HG03521 (cell line): ENCODE data around the gene MEP1A.
A peak's percentile ranks its signal among the peaks of the same experiment; 100 is the strongest.
"Not testable (repeated sequence)": the region's sequence is repeated elsewhere in the genome, so short reads cannot be mapped to it uniquely, and the experiment has no call there.

Experiments used
- ATAC-seq: cut with Tn5 transposase; IDR thresholded peaks from one replicate; pipeline ENCODE4 v1.9.1; 2021; ENCODE audit warnings: mild to moderate bottlenecking, moderate library complexity; ENCODE audit not compliant: unreplicated experiment

The MEP1A gene, protein sequence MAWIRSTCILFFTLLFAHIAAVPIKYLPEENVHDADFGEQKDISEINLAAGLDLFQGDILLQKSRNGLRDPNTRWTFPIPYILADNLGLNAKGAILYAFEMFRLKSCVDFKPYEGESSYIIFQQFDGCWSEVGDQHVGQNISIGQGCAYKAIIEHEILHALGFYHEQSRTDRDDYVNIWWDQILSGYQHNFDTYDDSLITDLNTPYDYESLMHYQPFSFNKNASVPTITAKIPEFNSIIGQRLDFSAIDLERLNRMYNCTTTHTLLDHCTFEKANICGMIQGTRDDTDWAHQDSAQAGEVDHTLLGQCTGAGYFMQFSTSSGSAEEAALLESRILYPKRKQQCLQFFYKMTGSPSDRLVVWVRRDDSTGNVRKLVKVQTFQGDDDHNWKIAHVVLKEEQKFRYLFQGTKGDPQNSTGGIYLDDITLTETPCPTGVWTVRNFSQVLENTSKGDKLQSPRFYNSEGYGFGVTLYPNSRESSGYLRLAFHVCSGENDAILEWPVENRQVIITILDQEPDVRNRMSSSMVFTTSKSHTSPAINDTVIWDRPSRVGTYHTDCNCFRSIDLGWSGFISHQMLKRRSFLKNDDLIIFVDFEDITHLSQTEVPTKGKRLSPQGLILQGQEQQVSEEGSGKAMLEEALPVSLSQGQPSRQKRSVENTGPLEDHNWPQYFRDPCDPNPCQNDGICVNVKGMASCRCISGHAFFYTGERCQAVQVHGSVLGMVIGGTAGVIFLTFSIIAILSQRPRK

DNA sequence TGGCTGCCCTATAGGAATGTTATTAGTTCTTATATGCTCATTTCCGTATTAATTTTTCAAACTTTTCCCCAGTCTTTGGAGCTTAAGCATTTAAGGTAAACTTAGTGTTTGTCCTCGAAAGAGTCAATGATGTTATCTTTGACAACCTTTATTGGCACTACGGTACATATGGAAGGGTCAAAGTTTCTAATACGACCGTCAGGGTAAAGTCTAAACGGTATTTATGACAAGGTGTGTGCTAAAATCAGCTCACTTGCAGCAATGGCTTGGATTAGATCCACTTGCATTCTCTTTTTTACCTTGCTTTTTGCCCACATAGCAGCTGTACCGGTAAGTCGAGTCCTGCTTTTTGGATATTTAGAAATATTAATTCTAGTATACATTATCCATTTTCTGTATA lies at the start of gene MEP1A:
Gene MEP1A (plus strand): TSS at position 252 of the 400 bp plus-strand sequence. CDS start 10 bp downstream, at position 262.
- no peak for ATAC-seq

DNA sequence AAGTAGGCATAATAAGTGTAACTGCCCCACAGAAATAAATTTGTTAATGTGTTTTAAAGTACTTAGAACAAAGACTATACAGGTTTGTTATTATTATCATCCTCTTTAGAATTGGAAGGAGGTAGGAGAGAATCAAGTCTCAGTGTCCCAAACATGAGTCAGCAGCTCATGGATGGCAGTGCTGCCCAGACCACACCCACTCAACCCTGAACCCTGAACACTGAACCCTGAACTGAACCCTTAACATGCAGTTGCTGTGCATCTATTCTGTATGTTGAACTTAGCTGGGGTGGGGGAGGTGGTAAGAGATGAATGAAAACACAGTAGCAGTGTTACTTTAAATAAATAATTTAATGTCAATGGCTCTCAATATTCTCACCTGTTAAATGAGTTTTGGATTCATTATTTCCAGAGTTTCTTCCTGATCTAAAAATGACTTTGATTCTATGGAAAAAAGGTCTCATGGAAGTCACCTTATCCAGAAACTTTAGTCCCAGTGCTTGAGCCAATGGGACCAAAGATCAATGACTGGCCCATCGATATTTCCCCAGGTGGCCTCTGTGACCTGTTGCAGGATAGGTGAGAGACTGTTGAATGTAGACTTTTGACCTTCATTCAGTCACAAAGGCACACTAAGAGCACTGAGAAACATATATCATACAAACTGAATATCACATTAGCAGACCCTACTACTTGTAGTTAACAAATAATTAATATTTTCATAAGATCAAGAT lies 49.6 kb upstream of the MEP1A start:
- no peak for ATAC-seq

- not testable (repeated sequence) for ATAC-seq
Observed at GRCh38 chr6:46744159-46744725, 48.9 kb upstream of the MEP1A start.

DNA sequence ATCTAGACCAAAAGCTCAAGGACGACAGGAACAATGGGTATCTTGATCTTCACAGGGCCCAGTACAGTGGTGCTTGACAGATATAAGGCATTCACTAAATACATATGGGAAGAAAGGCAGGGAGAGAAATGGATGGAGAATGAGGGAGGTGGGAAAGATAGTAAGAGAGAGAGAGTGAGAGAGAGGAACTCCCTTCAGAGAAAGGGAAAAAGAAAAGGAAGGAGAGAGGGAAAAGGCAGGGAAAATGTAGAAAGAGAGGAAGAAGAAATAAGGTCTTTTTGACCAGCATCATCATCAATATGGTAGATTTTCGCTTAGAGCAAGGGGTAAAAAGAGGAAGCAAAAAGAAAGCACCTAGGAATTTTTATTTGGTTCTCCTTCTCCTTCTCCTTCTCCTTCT lies 47.2 kb upstream of the MEP1A start:
- ATAC-seq, result no peak

- no peak for ATAC-seq
Observed at GRCh38 chr6:46746696-46747095, 46.5 kb upstream of the MEP1A start, which contains the start of gene ANKRD66. ANKRD66 (plus strand) TSS chr6:46746933; CDS start chr6:46751949, 5,016 bp downstream.

DNA sequence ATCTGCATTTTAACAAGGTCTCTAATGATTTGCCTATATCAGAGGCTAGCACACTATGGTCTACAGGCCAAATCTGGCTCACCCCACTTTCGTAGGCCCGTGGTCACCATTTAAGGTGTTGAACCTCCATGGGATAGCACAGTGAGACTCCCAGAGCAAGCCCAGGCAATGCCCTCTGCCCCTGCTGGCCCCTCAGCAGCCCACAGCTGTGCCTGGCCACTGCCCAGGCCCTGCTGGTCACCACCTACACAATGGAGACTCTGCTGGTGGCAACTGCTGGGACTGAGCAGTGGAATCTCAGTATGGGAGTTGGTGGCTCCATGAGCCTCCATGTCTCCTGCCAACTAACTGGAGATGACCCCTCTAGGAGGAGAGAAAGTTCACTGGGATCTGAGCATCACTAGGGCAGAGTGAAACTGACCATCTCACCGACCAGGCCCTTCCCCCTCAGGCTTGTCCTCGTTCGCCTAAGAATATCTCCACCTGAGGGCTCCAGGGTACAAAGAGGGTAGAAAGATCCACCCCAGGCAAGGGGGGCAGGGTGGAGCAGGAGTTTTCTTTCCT lies 44.2 kb upstream of the MEP1A start:
- ATAC-seq, result no peak

DNA sequence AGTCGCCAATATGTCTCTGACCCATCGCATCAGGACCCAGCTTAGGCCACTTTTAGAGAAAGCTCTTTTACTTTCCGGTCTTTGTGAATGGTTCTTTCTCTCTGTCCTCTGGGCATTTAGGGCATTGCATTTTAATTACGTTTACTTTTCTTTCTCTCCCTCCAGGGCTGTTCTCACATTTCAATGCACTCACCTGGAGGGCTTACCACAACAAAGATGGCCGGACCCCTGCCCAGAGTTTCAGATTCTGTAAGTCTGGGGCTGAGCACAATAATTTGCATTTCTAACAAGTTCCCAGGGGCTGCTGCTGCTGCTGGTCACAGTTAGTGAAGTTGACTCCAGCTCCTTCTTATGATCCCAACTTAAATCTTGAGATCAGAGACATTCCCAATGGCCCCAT lies 43.5 kb upstream of the MEP1A start:
- no peak for ATAC-seq

DNA sequence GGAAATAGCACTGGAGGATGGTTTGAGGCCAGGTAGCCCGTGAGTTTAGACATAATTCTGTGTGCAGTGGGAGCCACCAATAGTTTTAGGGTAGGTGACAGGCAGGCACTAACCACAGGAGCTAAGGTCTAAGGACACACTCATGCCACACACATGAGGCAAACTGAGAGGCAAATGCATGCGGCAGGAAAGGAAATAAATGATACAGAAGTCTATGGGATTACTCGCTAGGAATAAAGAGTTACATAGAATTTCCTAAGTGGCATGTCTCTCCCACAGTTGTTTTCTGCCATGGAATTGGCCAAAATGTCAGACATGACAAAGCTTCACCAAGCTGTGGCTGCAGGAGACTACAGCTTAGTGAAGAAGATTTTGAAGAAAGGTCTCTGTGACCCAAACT lies 41.5 kb upstream of the MEP1A start:
- ATAC-seq, result no peak

GRCh38 chr6:46755865-46756264 lies 37.3 kb upstream of the MEP1A start:
- ATAC-seq, result no peak

DNA sequence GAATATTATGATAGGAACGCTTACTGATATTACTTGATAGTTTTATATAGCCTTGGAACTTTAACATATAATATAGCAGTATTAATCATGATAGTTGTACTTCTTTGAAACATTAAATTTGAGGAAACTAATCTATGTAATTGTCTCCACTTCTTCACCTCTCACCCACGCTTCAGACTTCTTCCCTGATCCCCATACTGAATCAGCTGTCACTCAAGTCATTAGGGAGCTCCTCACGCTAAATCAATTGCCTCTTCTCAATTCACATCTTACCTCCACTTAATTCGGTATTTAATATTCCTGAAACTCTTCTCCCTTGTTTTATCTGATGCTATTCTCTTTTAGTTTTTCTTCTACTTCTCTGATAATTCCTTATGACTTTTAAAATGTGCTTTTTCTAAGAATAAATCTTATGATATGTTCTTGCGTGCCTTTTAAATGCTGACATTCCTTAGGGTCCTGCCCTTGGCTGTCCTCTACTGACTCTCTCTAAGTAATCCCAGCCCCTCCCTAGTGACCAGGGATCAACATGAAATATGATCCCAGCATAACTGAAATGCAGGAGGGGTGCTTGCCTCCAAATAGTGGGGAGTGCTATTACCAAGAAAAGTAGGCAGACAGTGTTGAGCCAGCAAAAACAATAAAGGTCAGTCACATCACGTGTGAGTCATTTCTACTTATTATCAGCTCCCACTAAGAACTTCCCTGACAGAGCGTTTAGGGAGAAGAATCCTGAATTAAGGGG lies 36.5 kb upstream of the MEP1A start:
- ATAC-seq, result no peak

- no peak for ATAC-seq
Observed at GRCh38 chr6:46757214-46757596, 36.0 kb upstream of the MEP1A start.

- ATAC-seq, result no peak
Observed at GRCh38 chr6:46758960-46759753, 34.0 kb upstream of the MEP1A start.

- ATAC-seq, result no peak
Observed at GRCh38 chr6:46760925-46761324, 32.3 kb upstream of the MEP1A start.

DNA sequence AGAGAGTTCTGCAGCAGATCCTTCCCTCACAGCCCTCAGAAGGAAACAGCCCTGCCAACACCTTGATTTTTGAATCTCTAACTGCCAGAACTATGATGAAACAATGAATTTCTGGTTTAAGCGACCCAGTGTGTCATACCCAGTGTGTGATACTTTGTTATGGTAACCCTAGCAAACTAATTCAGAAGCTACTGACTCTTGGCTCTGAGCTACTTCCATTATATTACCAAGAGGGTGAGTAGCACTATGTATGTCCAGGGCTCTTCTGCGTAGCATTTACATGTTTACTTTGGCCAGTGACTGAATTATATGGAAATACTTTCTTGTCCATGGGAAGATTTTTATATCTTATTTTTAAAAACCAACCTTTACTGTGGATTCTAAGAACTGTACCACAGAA lies 29.7 kb upstream of the MEP1A start:
- no peak for ATAC-seq

- ATAC-seq, result not testable (repeated sequence)
Observed at GRCh38 chr6:46764280-46764679, 28.9 kb upstream of the MEP1A start.

- ATAC-seq, result no peak
Observed at GRCh38 chr6:46764961-46765360, 28.2 kb upstream of the MEP1A start.

DNA sequence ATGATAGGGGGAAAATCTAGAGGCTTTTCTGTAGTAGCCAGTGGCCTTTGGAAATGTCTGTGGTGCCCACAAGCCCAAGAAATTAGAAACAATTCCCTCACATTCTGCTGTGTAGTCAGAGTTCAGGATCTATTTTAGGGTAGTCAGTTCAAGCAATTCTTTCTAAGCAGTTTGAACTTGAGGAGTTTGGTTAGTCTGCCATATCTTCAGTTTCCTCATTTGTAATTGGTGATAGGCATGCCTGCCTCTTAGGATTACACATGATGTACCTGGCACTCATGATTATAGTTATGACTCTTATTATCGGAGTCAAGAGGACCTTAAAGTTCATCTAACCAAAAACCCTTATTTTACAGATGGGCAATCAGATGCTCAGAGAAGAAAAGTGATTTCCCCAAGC lies 21.2 kb upstream of the MEP1A start:
- ATAC-seq, result no peak

DNA sequence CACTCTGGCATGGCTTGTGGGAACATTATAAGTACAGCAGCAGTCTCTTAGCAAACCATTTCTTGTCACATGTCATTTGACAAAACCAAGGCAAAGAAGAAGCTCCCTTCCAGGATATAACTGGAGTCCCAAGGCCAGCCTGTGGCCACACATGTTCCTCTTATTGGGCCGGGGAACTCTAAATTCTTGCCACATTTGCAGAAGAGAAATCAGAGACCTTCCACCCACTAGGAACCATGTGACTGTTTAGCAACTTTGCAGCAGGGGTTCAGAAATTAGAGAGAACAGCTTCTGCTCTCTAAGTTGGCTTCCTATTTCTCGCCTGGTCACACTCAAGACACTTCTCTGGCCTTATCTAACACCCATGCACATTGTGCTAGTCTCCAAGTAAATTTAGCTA lies 20.4 kb upstream of the MEP1A start:
- peak; percentile 61 for ATAC-seq

DNA sequence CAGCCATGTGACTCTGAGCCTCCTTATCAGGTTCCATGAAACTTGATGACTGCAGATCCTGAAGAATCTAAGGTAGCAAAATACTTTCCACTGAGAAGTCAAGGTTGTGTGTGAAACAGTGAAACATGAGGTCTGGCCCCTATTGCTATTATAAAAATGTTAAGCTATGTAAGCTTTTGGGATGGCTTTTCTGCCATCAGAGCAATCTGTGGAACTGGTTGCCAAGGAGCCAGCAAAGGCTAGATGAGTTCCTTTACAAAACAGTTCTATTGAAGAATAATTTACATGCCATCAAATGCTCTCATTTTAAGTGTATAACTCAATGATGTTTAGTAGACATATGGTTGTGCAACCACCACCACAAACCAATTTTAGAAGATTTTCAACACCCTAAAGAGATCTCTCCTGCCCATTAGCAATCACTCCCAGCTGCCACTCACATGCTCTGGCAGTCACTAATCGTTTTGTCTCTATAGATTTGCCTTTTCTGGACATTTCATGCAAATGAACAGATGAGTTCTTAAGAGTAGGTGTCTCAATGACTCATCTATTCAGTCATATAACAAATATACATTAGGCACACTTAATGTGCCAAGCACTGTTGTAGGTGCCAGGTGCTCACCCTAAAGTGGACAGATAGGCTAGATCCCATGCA lies 19.9 kb upstream of the MEP1A start:
- ATAC-seq, result no peak
